Smooth muscle cell (in vitro differentiated cells): ENCODE data around the gene HAUS3. TPM values are rescaled to one million over a fixed set of nuclear protein-coding genes. Genes with fewer than 3 reads are reported as not detected.

Experiments used
- DNase-seq: peaks from one replicate; lab custom pipeline; 2025; ENCODE audit not compliant: unreplicated experiment; lab: John Stamatoyannopoulos, UW
- H2AFZ ChIP-seq: fragments of 200-600 bp; sonication (generic); 2 replicates; pipeline ENCODE4 v1.6.0; 2016; ENCODE audit warnings: antibody characterized with exemption, low read depth, mild to moderate bottlenecking
- H3F3A ChIP-seq: fragments of 200-600 bp; sonication (generic); 2 replicates; pipeline ENCODE4 v1.6.0; 2017; ENCODE audit warnings: antibody characterized with exemption, low read depth
- H3K27ac ChIP-seq: fragments of 200-600 bp; sonication (generic); 2 replicates; pipeline ENCODE4 v1.5.1; 2016; ENCODE audit warnings: low read depth, mild to moderate bottlenecking
- H3K27me3 ChIP-seq: fragments of 200-600 bp; sonication (generic); 2 replicates; pipeline ENCODE4 v1.6.1; 2016; ENCODE audit warnings: low read depth, mild to moderate bottlenecking
- H3K36me3 ChIP-seq: fragments of 200-600 bp; sonication (generic); 2 replicates; pipeline ENCODE4 v1.5.1; 2016; ENCODE audit warnings: low read depth
- H3K4me1 ChIP-seq: fragments of 200-600 bp; sonication (generic); 2 replicates; pipeline ENCODE4 v1.5.1; 2016; ENCODE audit warnings: low read depth
- H3K4me2 ChIP-seq: fragments of 200-600 bp; sonication (generic); 2 replicates; pipeline ENCODE4 v1.6.0; 2016; ENCODE audit warnings: mild to moderate bottlenecking
- H3K4me3 ChIP-seq: fragments of 200-600 bp; sonication (generic); 2 replicates; pipeline ENCODE4 v1.5.1; 2016; ENCODE audit warnings: mild to moderate bottlenecking
- H3K79me2 ChIP-seq: fragments of 200-600 bp; sonication (generic); 2 replicates; pipeline ENCODE4 v1.6.0; 2016; ENCODE audit warnings: low read depth, mild to moderate bottlenecking
- H3K9ac ChIP-seq: fragments of 200-600 bp; sonication (generic); 2 replicates; pipeline ENCODE4 v1.6.0; 2016; ENCODE audit warnings: low read depth
- H3K9me3 ChIP-seq: fragments of 200-600 bp; sonication (generic); replicated peaks from 2 replicates; pipeline ENCODE4 v1.5.1; 2016; ENCODE audit warnings: low read depth
- H4K20me1 ChIP-seq: fragments of 200-600 bp; sonication (generic); 2 replicates; pipeline ENCODE4 v1.6.0; 2016; ENCODE audit warnings: low read depth
- CTCF ChIP-seq: fragments of 200-600 bp; sonication (generic); IDR thresholded peaks from 2 replicates; pipeline ENCODE4 v1.5.1; 2017; ENCODE audit warnings: borderline replicate concordance, mild to moderate bottlenecking, antibody characterized with exemption; ENCODE audit not compliant: insufficient read depth, poor library complexity, severe bottlenecking
- WGBS: methylation state at CpG from one replicate; pipeline ENCODE4 v1.1.7; 2016; ENCODE audit warnings: low lambda C conversion rate; 5-methylcytosine and 5-hydroxymethylcytosine counted together
- polyA plus RNA-seq: library from polyadenylated mRNA; unstranded; fragments of >200 nt; fragmentation: Nextera tagmentation; extraction: Ambion mirVana; gene quantifications from 2 replicates; pipeline ENCODE4 v1.2.1, GENCODE V29; 2016
- total RNA-seq: library from RNA; depleted of rRNA; stranded (reverse); fragments of >200 nt; gene quantifications from 2 replicates; pipeline ENCODE4 v1.2.3, GENCODE V29; 2014

The HAUS3 gene
- total and polyA plus RNA-seq, 2 experiments from 2014 or later = 13.4 to 16.2 TPM

GRCh38 chr4:2248821-2249261, 6.9 kb upstream of the HAUS3 start:
- no peak overlapping the region for H3K4me2 ChIP-seq
- no peaks in the 10 kb centered on the region for H3K36me3 ChIP-seq
- no peak overlapping the region for H3K9ac ChIP-seq
- H4K20me1 ChIP-seq = peaks cover 61% of the 10 kb centered on the region
- no peaks in the 10 kb centered on the region for H3K9me3 ChIP-seq
- H3K79me2 ChIP-seq = no peaks in the 10 kb centered on the region
- H3K4me3 ChIP-seq = no peak overlapping the region
- no peak overlapping the region for H3K27ac ChIP-seq
- no peaks in the 10 kb centered on the region for H3K27me3 ChIP-seq
- 93% methylated on average over 10 of the region's 10 CpGs for WGBS
- H3F3A ChIP-seq = peaks cover 11% of the 10 kb centered on the region
- H3K4me1 ChIP-seq = no peaks in the 10 kb centered on the region
- DNase-seq = no peak
- no peak for TF ChIP-seq CTCF
- no peak overlapping the region for H2AFZ ChIP-seq

DNA sequence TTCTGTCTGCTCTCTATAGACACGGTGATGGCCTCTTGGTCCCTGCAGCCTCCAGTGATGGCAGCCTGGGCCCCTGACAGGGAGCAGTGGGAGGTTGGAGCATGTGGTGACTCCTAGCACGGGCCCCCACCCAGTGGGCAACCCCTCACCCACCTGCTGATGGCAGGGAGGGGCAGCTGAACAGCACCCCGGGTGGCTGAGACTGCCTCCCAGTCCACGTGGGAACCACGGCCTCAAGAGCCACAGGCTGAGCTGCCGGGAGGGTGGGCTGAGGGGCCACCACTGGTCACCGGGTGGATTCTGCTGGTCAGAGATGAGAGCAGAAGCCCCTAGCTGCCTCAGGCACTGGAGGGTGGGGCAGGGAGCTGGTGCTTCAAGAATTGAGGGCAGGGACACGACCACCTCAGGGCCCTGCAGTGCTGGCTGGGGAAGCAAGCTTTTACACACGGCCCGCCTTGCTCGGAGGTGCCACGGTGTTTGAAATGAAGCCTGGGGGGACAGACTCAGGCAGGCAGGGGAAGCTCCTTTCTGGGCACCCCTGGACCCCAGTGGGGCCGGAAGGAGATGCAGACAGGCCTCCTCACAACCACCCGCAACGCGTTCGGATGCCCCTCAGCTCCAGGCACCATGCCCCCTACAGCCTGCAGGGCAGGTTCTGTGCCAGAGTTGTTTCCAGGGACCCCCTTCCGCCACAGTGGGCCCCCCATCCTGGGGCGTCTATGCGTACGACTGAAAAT, 6.3 kb upstream of the HAUS3 start:
- Histone ChIP-seq H3K9ac (no peak overlapping the region), H3K27me3 (no peaks in the 10 kb centered on the region), H3K4me3 (no peak overlapping the region), H3K4me1 (no peaks in the 10 kb centered on the region), H3K9me3 (no peaks in the 10 kb centered on the region), H3K27ac (no peak overlapping the region), H3F3A (peaks cover 11% of the 10 kb centered on the region), H3K4me2 (no peak overlapping the region), H2AFZ (no peak overlapping the region), H4K20me1 (peaks cover 55% of the 10 kb centered on the region), H3K36me3 (no peaks in the 10 kb centered on the region), H3K79me2 (no peaks in the 10 kb centered on the region)
- TF ChIP-seq CTCF = no peak
- WGBS = 98% methylated on average over 15 of the region's 21 CpGs
- DNase-seq = no peak

- no peaks in the 10 kb centered on the region for H3K4me1 ChIP-seq
- H3K9me3 ChIP-seq = no peaks in the 10 kb centered on the region
- peaks cover 11% of the 10 kb centered on the region for H3F3A ChIP-seq
- peaks cover 47% of the 10 kb centered on the region for H4K20me1 ChIP-seq
- no peak overlapping the region for H3K4me2 ChIP-seq
- no peak overlapping the region for H3K4me3 ChIP-seq
- H3K36me3 ChIP-seq = no peaks in the 10 kb centered on the region
- H3K79me2 ChIP-seq = no peaks in the 10 kb centered on the region
- no peak overlapping the region for H3K27ac ChIP-seq
- 96% methylated on average over 42 of the region's 42 CpGs for WGBS
- TF ChIP-seq CTCF = no peak
- H3K9ac ChIP-seq = no peak overlapping the region
- no peak overlapping the region for H2AFZ ChIP-seq
- H3K27me3 ChIP-seq = no peaks in the 10 kb centered on the region
- no peak for DNase-seq
Measured at GRCh38 chr4:2247128-2248043, 5.5 kb upstream of the HAUS3 start.
